Stomach (tissue), 4 donors: ENCODE measurements around the gene TMEM222.

ENCODE experiments used
- CTCF ChIP-seq, 7 experiments: fragments of 450-650 bp in 4 of 7; fragments of 200-600 bp in 3 of 7; sonication (generic) in 3 of 7; IDR thresholded peaks; one replicate each; pipeline ENCODE4 v1.5.1; 2016 to 2019; ENCODE audit warnings: antibody characterized with exemption in 7 of 7, control low read depth in 2 of 7, mild to moderate bottlenecking in 1 of 7
- POLR2A ChIP-seq, 4 donors: fragments of 450-650 bp; IDR thresholded peaks; one replicate each; pipeline ENCODE4 v1.6.1; 2016; ENCODE audit warnings: antibody characterized with exemption in 4 of 4, control low read depth in 2 of 4, mild to moderate bottlenecking in 1 of 4, moderate library complexity in 1 of 4

- TF ChIP-seq CTCF (IDR thresholded peaks at IDR 0.05) (no peak), POLR2A (IDR thresholded peaks at IDR 0.05) (no peak)
Measured at GRCh38 chr1:27372808-27373690, 51.1 kb downstream of the TMEM222 start.
